Measurements from ENCODE around the gene SEPTIN7.

GRCh38 chr7:35768346-35768745 is 32.5 kb upstream of the SEPTIN7 start:
- TF ChIP-seq CTCF (IDR thresholded peaks at IDR 0.05), result no peak
- TF ChIP-seq CREB1 (CRISPR knock-in tag; IDR thresholded peaks at IDR 0.05), result no peak
- no peak for TF ChIP-seq ELF4 (CRISPR knock-in tag; IDR thresholded peaks at IDR 0.05; ENCODE audit: low read depth)
- no peak for TF ChIP-seq NR1H2 (CRISPR knock-in tag; IDR thresholded peaks at IDR 0.05)
- TF ChIP-seq AR (CRISPR knock-in tag; IDR thresholded peaks at IDR 0.05), result no peak
- TF ChIP-seq E2F1 (CRISPR knock-in tag; IDR thresholded peaks at IDR 0.05), result no peak
- no peak for TF ChIP-seq FOXJ3 (CRISPR knock-in tag; IDR thresholded peaks at IDR 0.05; ENCODE audit: borderline replicate concordance)
- TF ChIP-seq AFF4 (CRISPR knock-in tag; IDR thresholded peaks at IDR 0.05; ENCODE audit: borderline replicate concordance), result no peak
